CD4-positive, alpha-beta T cell treated with Interleukin-15 for 4 hours (primary cell): Measurements from ENCODE around the gene SLC25A30.
"Not testable (repeated sequence)": the region's sequence is repeated elsewhere in the genome, so short reads cannot be mapped to it uniquely, and the experiment has no call there.

Experiments
- DNase-seq: peaks from one replicate; pipeline ENCODE4 v3.0.0-alpha.2; 2020; ENCODE audit warnings: low spot score

Gene SLC25A30

GRCh38 chr13:45432737-45433380 lies 14.7 kb upstream of the SLC25A30 start:
- DNase-seq, result no peak

DNA sequence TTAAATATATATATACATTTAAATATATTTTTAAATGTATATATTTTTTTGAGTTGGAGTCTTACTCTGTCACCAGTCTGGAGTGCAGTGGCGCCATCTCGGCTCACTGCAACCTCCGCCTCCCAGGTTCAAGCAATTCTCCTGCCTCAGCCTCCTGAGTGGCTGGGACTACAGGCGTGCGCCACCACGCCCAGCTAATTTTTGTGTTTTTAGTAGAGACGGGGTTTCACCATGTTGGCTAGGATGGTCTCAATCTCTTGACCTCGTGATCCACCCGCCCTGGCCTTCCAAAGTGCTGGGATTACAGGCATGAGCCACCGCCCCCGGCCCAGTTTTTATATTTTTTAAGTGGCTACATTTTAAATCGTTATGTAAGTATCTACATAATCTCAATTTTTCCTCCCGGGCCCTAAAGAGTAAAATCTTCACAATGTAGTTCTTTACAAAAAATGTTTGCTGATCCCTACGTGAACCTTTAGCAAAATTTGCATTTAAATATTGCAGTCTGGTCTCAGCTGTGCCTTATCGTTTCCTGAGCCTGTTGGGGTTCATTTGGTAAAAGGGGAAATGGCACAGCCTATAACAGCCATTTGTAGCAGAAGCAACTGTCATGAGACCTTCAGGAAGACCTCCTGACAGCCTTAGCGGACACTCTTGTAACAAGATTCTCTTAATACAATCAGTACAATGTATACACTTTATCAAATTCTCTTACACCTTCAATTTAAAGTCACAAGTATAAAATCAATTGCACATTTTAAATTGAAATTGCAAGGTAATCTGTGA lies 8.1 kb upstream of the SLC25A30 start:
- DNase-seq, result not testable (repeated sequence)

- DNase-seq, result no peak
Observed at GRCh38 chr13:45422731-45423292, 4.6 kb upstream of the SLC25A30 start.

GRCh38 chr13:45419945-45420344 lies 1.8 kb upstream of the SLC25A30 start:
- DNase-seq, result no peak

DNA sequence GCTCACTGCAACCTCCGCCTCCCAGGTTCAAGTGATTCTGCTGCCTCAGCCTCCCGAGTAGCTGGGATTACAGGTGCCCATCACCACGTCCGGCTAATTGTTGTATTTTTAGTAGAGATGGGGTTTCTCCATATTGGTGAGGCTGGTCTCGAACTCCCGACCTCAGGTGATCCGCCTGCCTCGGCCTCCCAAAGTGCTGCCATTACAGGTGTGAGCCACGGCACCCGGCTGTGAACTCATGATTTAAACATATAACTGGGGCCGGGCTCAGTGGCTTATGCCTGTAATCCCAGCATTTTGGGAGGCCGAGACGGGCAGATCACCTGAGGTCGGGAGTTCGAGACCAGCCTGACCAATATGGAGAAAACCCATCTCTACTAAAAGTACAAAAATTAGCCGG lies 1.2 kb upstream of the SLC25A30 start:
- DNase-seq, result not testable (repeated sequence)

- DNase-seq, result no peak
Observed at GRCh38 chr13:45416516-45417128, 1.6 kb downstream of the SLC25A30 start.

GRCh38 chr13:45415112-45415511 lies 3.1 kb downstream of the SLC25A30 start:
- no peak for DNase-seq

DNA sequence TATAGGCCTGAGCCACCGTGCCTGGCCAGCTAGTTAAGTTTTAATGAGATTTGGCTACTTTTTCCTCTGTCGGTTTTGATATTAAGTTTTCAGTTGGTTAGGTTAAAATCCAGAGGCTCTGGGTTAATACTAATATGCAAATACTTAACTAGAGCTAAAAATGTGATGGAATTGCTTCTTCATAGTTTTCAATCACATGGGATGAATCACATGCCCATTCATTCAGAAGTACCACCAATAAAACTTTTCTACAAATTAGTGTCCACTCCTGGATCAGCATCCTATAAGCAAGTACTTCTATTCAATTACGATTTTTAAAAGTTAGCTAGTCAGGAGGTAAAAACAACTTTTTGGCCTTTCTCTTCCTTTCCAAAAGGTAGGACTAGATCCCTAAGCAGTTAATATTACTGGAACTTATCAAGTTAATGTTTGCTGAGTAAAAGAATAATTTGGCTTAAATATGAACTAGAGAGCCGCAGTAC lies 4.3 kb downstream of the SLC25A30 start:
- no peak for DNase-seq

DNA sequence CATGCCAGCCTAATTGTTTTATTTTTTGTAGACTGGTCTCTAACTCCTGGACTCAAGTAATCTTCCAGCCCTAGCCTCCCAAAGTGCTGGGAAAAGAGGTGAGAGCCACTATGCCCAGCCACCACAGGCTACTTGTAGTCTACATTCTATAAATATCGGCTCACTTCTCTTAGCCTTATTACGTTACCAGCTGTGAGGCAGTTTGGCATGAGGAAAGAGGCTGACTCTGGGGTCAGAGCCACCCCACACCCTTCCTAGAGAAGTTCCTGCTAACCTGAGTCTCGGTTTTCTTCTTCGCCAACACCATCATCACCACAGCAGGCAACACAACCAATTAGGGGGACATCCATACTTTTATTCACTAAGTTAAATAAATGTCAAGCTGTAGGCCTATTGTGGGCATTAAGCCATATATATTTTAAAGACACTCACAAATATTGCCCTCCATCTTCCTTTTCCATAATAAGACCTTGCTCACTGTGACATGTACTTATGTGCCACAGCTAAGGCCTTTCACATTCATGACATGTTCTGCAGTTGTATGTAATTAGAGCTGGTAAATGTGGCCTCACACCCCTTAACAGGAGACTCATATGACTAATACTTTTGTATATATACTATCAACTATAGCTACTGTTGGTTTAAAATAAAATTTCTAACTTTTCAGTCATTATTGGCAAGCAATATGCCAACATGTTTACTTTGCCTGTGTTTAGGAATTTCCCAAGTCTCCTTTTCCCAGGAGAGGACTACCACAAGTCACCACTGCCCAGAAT lies 5.7 kb downstream of the SLC25A30 start:
- no peak for DNase-seq

DNA sequence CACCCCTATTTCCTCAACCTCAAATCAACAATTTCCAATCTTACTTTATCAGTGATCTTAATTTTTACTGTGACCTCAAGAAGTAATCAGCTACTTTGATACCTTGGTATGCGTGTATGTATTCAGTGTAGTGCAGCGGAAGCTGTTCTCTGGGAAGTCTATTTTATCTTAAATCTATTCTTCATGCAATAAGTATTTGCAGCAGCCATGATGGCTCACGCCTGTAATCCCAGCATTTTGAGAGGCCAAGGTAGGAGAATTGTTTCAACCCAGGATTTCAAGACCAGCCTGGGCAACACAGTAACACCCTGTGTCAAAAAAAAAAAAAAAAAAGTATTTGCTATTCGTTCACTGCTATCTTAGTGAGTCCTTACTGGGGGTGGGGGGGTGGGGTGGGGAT lies 6.5 kb downstream of the SLC25A30 start:
- DNase-seq, result no peak

- DNase-seq, result no peak
Observed at GRCh38 chr13:45411221-45411620, 7.0 kb downstream of the SLC25A30 start.

- no peak for DNase-seq
Observed at GRCh38 chr13:45410466-45410865, 7.7 kb downstream of the SLC25A30 start.

- DNase-seq, result no peak
Observed at GRCh38 chr13:45410001-45410400, 8.2 kb downstream of the SLC25A30 start.

- DNase-seq, result no peak
Observed at GRCh38 chr13:45406421-45406820, 11.8 kb downstream of the SLC25A30 start.

DNA sequence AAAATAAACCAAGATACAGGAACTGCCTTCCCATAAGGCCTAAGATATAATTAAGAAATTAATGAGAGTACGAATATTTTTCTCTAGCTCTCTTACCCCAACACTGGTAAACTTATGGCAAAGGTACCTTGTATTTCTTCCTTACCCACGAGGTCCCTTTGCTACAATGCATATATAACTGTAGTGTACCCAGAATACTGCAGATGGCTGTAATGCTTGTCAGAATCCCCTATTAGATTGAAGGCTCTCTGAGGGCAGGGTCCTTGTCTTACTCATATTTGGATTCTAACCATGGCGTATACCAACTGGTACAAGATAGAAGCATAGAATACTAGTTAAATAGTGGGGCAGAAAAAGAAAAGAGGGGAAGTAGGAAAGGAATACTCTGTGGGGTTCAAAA lies 15.1 kb downstream of the SLC25A30 start:
- DNase-seq, result no peak

DNA sequence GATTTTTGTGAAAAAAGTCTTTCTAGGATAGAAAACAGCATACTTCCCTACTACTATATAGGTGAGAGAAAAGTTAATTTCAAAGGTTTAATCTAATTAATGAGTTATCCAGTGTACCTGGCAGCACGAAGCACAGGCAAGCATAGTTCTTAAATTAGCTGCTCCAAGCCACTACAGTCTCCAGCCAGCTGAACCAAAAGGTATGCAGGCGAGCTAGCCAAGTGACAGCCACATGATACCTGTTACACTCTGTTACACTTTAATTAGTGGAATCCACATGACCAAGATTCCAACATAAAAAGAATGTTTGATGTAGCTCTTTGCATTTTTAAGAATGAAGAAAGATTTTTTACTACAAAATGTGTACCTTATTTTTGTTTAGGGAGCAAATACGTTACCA lies 15.5 kb downstream of the SLC25A30 start:
- DNase-seq, result no peak

- no peak for DNase-seq
Observed at GRCh38 chr13:45401314-45401713, 16.9 kb downstream of the SLC25A30 start.

- DNase-seq, result peak; percentile 69
Observed at GRCh38 chr13:45398877-45399276, 19.3 kb downstream of the SLC25A30 start.

- DNase-seq, result no peak
Observed at GRCh38 chr13:45396533-45397095, 21.6 kb downstream of the SLC25A30 start.

DNA sequence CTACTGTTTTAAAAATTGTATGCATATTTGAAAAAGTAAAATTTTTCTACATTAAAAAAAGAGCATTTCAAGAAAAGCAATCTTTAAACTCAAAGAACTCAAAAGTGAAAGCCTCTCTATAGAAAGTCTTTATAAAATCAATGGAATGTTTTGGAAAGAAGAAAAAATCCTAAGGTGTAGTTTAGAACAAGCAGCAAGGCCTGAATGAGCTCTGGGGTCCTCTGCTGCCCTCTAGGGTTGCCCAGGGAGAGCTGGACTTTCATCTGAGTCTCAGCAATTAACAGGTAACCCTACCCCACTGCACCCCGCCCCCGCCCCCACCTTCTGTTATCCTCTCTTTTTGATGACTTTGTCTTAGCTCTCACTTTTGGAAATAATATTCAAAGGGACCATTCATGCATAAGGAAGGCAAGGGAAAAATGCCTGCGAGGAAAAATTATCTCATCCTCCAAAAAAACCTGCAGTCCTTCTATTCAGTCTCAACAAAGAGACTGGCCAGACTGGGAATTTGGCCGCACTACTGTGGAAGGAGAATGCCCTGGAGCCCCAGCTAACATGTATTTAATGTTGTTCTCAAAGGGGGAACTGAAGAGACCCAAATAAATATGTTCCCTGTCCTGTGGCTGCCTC lies 24.1 kb downstream of the SLC25A30 start:
- peak; percentile 38 for DNase-seq

DNA sequence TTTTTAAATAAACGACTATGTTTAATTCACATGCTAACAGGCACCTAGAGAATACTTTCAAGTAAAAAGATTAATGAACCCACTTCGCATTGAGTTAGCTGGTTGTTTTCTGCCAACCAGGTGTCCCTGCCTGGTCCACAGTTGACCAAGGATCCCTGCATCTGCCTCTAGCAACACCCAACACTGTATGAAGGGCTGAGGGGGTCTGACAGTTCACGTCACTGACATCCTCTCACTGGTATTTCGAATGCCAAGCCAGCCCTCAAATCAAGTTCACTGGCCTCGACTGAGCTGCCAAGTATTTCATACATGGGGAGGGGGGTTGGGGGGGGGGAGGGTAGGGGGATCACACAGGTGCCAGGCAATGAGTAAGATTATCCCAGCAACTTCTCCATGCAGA lies 25.4 kb downstream of the SLC25A30 start:
- DNase-seq, result no peak
